Gastroesophageal sphincter (tissue), 4 donors: ENCODE results near the gene OR4F6. TPM values are rescaled to one million over a fixed set of nuclear protein-coding genes. Genes with fewer than 3 reads are reported as not detected.

Source experiments
- ATAC-seq: fragments of 150-250 bp; one replicate; pipeline ENCODE4 v1.9.1; 2016; ENCODE audit warnings: mild to moderate bottlenecking, moderate library complexity
- H3K27ac ChIP-seq, 4 donors: fragments of 200-600 bp; sonication (generic) in 3 of 4; 1 replicate in 3 of 4; 2 replicates in 1 of 4; pipeline ENCODE4 v1.5.1; 2016 to 2019
- H3K27me3 ChIP-seq: fragments of 200-600 bp; sonication (generic); one replicate; pipeline ENCODE4 v1.5.1; 2019
- H3K36me3 ChIP-seq, 2 donors: fragments of 200-600 bp; sonication (generic); one replicate each; pipeline ENCODE4 v1.5.1; 2019; ENCODE audit warnings: control low read depth in 1 of 2
- H3K4me1 ChIP-seq, 3 donors: fragments of 200-600 bp; sonication (generic); 1 replicate in 2 of 3; 2 replicates in 1 of 3; pipeline ENCODE4 v1.5.1; 2016 to 2019; ENCODE audit warnings: control low read depth in 2 of 3
- H3K4me3 ChIP-seq, 2 donors: fragments of 200-600 bp; sonication (generic); one replicate each; pipeline ENCODE4 v1.5.1; 2019; ENCODE audit warnings: mild to moderate bottlenecking in 1 of 2, moderate library complexity in 1 of 2
- H3K9me3 ChIP-seq, 3 donors: fragments of 200-600 bp; sonication (generic); one replicate each; pipeline ENCODE4 v1.5.1; 2017 to 2019; ENCODE audit warnings: control low read depth in 2 of 3
- CTCF ChIP-seq, 4 experiments: fragments of 200-600 bp in 2 of 4; fragments of 450-650 bp in 2 of 4; sonication (generic) in 1 of 4; IDR thresholded peaks; one replicate each; pipeline ENCODE4 v1.5.1; 2017 to 2019; ENCODE audit warnings: antibody characterized with exemption in 4 of 4, mild to moderate bottlenecking in 2 of 4, moderate library complexity in 2 of 4
- EP300 ChIP-seq: sonication (generic); formaldehyde crosslinking; IDR thresholded peaks from one replicate; pipeline ENCODE4 v1.6.1; 2017; ENCODE audit warnings: antibody characterized with exemption, mild to moderate bottlenecking
- POLR2A ChIP-seq, 2 donors: fragments of 450-650 bp; IDR thresholded peaks; one replicate each; pipeline ENCODE4 v1.6.1; 2017; ENCODE audit warnings: antibody characterized with exemption in 2 of 2, mild to moderate bottlenecking in 2 of 2, moderate library complexity in 1 of 2
- POLR2AphosphoS5 ChIP-seq: sonication (generic); formaldehyde crosslinking; IDR thresholded peaks from one replicate; pipeline ENCODE4 v1.6.1; 2017; ENCODE audit warnings: antibody characterized with exemption
- WGBS, 2 donors: methylation state at CpG; one replicate each; pipeline ENCODE4 v1.1.5; 2018; ENCODE audit warnings: low coverage in 1 of 2; 5-methylcytosine and 5-hydroxymethylcytosine counted together
- total RNA-seq, 4 donors: library from RNA; depleted of rRNA; stranded (reverse); fragments of >200 nt; gene quantifications; one replicate each; pipeline ENCODE4 v1.1.0, GENCODE V29; 2016

Gene OR4F6
- total RNA-seq, 4 donors from 2014 or later: not detected

GRCh38 chr15:101803676-101804075, 367 bp downstream of the OR4F6 start:
- TF ChIP-seq CTCF (IDR thresholded peaks at IDR 0.05): no peak
- ATAC-seq: no peak
- 53 to 54% methylated on average over 4 to 5 of the region's 5 CpGs for WGBS, 2 donors

GRCh38 chr15:101804375-101804774, 1.1 kb downstream of the OR4F6 start:
- TF ChIP-seq CTCF (IDR thresholded peaks at IDR 0.05) (no peak), EP300 (no peak), POLR2A (IDR thresholded peaks at IDR 0.05) (no peak), POLR2AphosphoS5 (no peak)
- no peak for ATAC-seq
- H3K27ac ChIP-seq: no peak overlapping the region
- no peaks in the 10 kb centered on the region for H3K4me1 ChIP-seq
- peaks cover 4% of the 10 kb centered on the region for H3K27me3 ChIP-seq
- no peaks in the 10 kb centered on the region for H3K36me3 ChIP-seq
- H3K4me3 ChIP-seq: no peak overlapping the region
- H3K9me3 ChIP-seq: no peaks in the 10 kb centered on the region

More at GRCh38 chr15:101803676-101804075, 367 bp downstream of the OR4F6 start:
- H3K27me3 ChIP-seq: peaks cover 4% of the 10 kb centered on the region
- H3K36me3 ChIP-seq: no peaks in the 10 kb centered on the region
- H3K9me3 ChIP-seq: no peaks in the 10 kb centered on the region
- no peak overlapping the region for H3K4me3 ChIP-seq
- no peaks in the 10 kb centered on the region for H3K4me1 ChIP-seq
- H3K27ac ChIP-seq: no peak overlapping the region

GRCh38 chr15:101804941-101805340, 1.6 kb downstream of the OR4F6 start:
- Histone ChIP-seq H3K4me3 (no peak overlapping the region), H3K36me3 (no peaks in the 10 kb centered on the region), H3K27ac (no peak overlapping the region), H3K4me1 (no peaks in the 10 kb centered on the region), H3K9me3 (no peaks in the 10 kb centered on the region), H3K27me3 (peaks cover 4% of the 10 kb centered on the region)
- ATAC-seq: no peak
- TF ChIP-seq CTCF (IDR thresholded peaks at IDR 0.05): no peak
- TF ChIP-seq POLR2AphosphoS5: no peak
- no peak for TF ChIP-seq EP300
- TF ChIP-seq POLR2A (IDR thresholded peaks at IDR 0.05): no peak

- Histone ChIP-seq H3K9me3 (no peaks in the 10 kb centered on the region), H3K4me1 (no peaks in the 10 kb centered on the region), H3K36me3 (no peaks in the 10 kb centered on the region), H3K4me3 (no peak overlapping the region), H3K27me3 (peaks cover 4% of the 10 kb centered on the region), H3K27ac (no peak overlapping the region)
- no peak for ATAC-seq
- TF ChIP-seq POLR2A (IDR thresholded peaks at IDR 0.05) (no peak), EP300 (no peak), CTCF (IDR thresholded peaks at IDR 0.05) (no peak), POLR2AphosphoS5 (no peak)
- WGBS, 2 donors: 71 to 72% methylated on average over 4 to 6 of the region's 6 CpGs
These were observed 2.5 kb downstream of the OR4F6 start for GRCh38 chr15:101805605-101806345.

- Histone ChIP-seq H3K4me3 (no peak overlapping the region), H3K36me3 (no peaks in the 10 kb centered on the region), H3K9me3 (no peaks in the 10 kb centered on the region), H3K4me1 (no peaks in the 10 kb centered on the region), H3K27ac (no peak overlapping the region), H3K27me3 (peaks cover 4% of the 10 kb centered on the region)
- no peak for TF ChIP-seq POLR2AphosphoS5
- no peak for TF ChIP-seq CTCF (IDR thresholded peaks at IDR 0.05)
- no peak for TF ChIP-seq POLR2A (IDR thresholded peaks at IDR 0.05)
- no peak for TF ChIP-seq EP300
- no peak for ATAC-seq
- WGBS, 2 donors: 50 to 54% methylated on average over 10 of the region's 10 CpGs
These were observed 4.1 kb downstream of the OR4F6 start for GRCh38 chr15:101807345-101807945.
